ENCODE results near the gene CDH23. TPM values are rescaled to one million over a fixed set of nuclear protein-coding genes. Genes with fewer than 3 reads are reported as not detected.

The CDH23 gene
- total and polyA plus RNA-seq, 8 donors: 3.4 to 64.6 (median 9.9) TPM

- peak in 2 of 4 donors; percentile 49 to 51 for ATAC-seq
- H3K4me3 ChIP-seq: no peak overlapping the region
- WGBS, 2 donors: 51 to 58% methylated on average over 14 of the region's 14 CpGs
- no peak overlapping the region for H3K27ac ChIP-seq
- TF ChIP-seq CTCF (IDR thresholded peaks at IDR 0.05): no peak
- intact Hi-C loops (cut with DNase I): no loop called here
- no peak for DNase-seq
- FAIRE-seq: no peak
- H3K36me3 ChIP-seq: no peaks in the 10 kb centered on the region
- H3K9me3 ChIP-seq: no peaks in the 10 kb centered on the region
- H3K27me3 ChIP-seq: no peaks in the 10 kb centered on the region
- no peaks in the 10 kb centered on the region for H3K4me1 ChIP-seq
Observed at GRCh38 chr10:71589617-71590551, 193.2 kb downstream of the CDH23 start.

DNA sequence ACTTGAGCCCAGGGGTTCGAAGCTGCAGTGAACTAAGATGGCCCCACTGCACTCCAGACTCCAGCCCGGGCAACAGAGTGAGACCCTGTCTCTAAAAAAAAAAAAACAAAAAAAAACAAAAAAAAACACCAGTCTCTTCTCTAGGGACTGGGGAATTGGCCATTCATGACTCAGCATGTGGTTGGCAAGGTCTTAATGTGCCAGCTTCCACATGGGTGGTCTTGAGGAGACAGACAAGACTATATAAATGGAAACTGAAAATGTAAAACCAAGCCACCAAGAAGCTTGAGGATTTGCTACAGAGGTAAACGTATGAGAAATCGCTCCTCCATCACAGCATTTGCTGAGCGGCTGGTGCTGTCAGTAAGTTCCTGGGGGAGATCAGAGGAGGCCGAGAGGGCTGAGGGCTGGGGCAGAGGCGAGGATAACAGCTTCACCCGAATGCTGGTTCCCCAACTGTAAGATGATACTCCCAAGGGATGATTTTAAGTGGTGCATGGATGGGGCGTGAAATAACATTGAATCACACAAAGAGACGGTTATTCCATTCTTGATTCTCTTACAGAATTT is 194.1 kb downstream of the CDH23 start:
- 69 to 77% methylated on average over 10 of the region's 10 CpGs for WGBS, 2 donors
- no peak for TF ChIP-seq CTCF (IDR thresholded peaks at IDR 0.05)
- Histone ChIP-seq H3K4me3 (no peak overlapping the region), H3K9me3 (no peaks in the 10 kb centered on the region), H3K36me3 (no peaks in the 10 kb centered on the region), H3K27ac (no peak overlapping the region), H3K27me3 (no peaks in the 10 kb centered on the region), H3K4me1 (no peaks in the 10 kb centered on the region)
- no peak for ATAC-seq
- intact Hi-C loops (cut with DNase I): no loop called here
- FAIRE-seq: no peak
- no peak for DNase-seq

GRCh38 chr10:71594934-71595571 is 198.3 kb downstream of the CDH23 start:
- no peak for TF ChIP-seq CTCF (IDR thresholded peaks at IDR 0.05)
- 81 to 89% methylated on average over 8 of the region's 8 CpGs for WGBS, 2 donors
- Histone ChIP-seq H3K27me3 (no peaks in the 10 kb centered on the region), H3K27ac (no peak overlapping the region), H3K36me3 (no peaks in the 10 kb centered on the region), H3K4me3 (no peak overlapping the region), H3K9me3 (no peaks in the 10 kb centered on the region), H3K4me1 (peaks cover 0 to 5% (median 0%) of the 10 kb centered on the region in 3 donors)
- intact Hi-C loops (cut with DNase I): no loop called here
- FAIRE-seq (no peak), DNase-seq (no peak), ATAC-seq (no peak)

DNA sequence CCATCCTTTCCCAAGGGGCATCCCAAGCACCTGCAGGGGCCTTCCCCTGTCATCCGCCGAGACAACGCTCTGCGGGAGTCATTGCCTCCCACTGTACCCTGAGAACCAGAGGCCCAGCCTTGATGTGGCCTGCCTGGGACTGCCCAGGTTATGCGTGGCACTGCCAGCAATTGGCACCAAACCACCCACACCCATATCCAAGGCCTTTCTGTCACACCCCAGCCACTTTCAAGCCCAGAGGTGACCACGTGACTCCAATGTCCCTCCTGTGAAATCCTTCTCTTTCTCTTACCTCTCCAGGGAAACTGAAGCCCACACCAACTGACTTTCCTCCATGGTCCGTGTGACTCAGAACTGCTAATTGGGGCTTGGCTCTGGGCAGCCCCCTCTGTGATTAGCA is 198.9 kb downstream of the CDH23 start:
- Histone ChIP-seq H3K27me3 (no peaks in the 10 kb centered on the region), H3K9me3 (no peaks in the 10 kb centered on the region), H3K36me3 (no peaks in the 10 kb centered on the region), H3K4me3 (no peak overlapping the region), H3K4me1 (peaks cover 0 to 5% (median 0%) of the 10 kb centered on the region in 3 donors), H3K27ac (no peak overlapping the region)
- TF ChIP-seq CTCF (IDR thresholded peaks at IDR 0.05): no peak
- DNase-seq (no peak), FAIRE-seq (no peak), ATAC-seq (no peak)
- WGBS, 2 donors: 78 to 89% methylated on average over 7 of the region's 7 CpGs
- intact Hi-C loops (cut with DNase I): no loop called here
